Tibial nerve (tissue), 4 donors: ENCODE measurements around the gene DKK3. TPM values are rescaled to one million over a fixed set of nuclear protein-coding genes. Genes with fewer than 3 reads are reported as not detected.

Source experiments
- DNase-seq, 2 donors: peaks; one replicate each; pipeline ENCODE4 v3.0.0-alpha.2; 2019; ENCODE audit warnings: low spot score in 2 of 2
- H3K27ac ChIP-seq, 4 donors: fragments of 200-600 bp; sonication (generic) in 3 of 4; one replicate each; pipeline ENCODE4 v1.5.1; 2017 to 2019; ENCODE audit warnings: mild to moderate bottlenecking in 1 of 4
- H3K27me3 ChIP-seq, 2 donors: fragments of 200-600 bp; sonication (generic) in 1 of 2; one replicate each; pipeline versions ENCODE4 v1.5.1 to v1.6.0; 2017 to 2019
- H3K36me3 ChIP-seq, 3 donors: fragments of 200-600 bp; sonication (generic); one replicate each; pipeline ENCODE4 v1.5.1; 2018 to 2019
- H3K4me1 ChIP-seq, 4 donors: fragments of 200-600 bp; sonication (generic) in 3 of 4; one replicate each; pipeline ENCODE4 v1.5.1; 2017 to 2019
- H3K4me3 ChIP-seq, 4 donors: fragments of 200-600 bp; sonication (generic) in 3 of 4; one replicate each; pipeline ENCODE4 v1.5.1; 2017 to 2019; ENCODE audit warnings: mild to moderate bottlenecking in 1 of 4, moderate library complexity in 1 of 4
- H3K9me3 ChIP-seq, 4 donors: fragments of 200-600 bp; sonication (generic) in 3 of 4; one replicate each; pipeline ENCODE4 v1.5.1; 2017 to 2019
- CTCF ChIP-seq, 5 experiments: fragments of 200-600 bp in 3 of 5; fragments of 450-650 bp in 2 of 5; sonication (generic) in 3 of 5; IDR thresholded peaks; one replicate each; pipeline ENCODE4 v1.5.1; 2016 to 2019; ENCODE audit warnings: antibody characterized with exemption in 5 of 5, mild to moderate bottlenecking in 3 of 5, moderate library complexity in 2 of 5
- EP300 ChIP-seq, 2 donors: sonication (generic); formaldehyde crosslinking; IDR thresholded peaks; one replicate each; pipeline ENCODE4 v1.6.1; 2017; ENCODE audit warnings: antibody characterized with exemption in 2 of 2, mild to moderate bottlenecking in 1 of 2
- POLR2A ChIP-seq, 2 donors: fragments of 450-650 bp; IDR thresholded peaks; one replicate each; pipeline ENCODE4 v1.6.1; 2017; ENCODE audit warnings: antibody characterized with exemption in 2 of 2, mild to moderate bottlenecking in 2 of 2, moderate library complexity in 2 of 2
- WGBS, 2 donors: methylation state at CpG; one replicate each; pipeline ENCODE4 v1.1.5; 2018; 5-methylcytosine and 5-hydroxymethylcytosine counted together
- total RNA-seq, 4 donors: library from RNA; depleted of rRNA; stranded (reverse); fragments of >200 nt; gene quantifications; one replicate each; pipeline ENCODE4 v1.1.0, GENCODE V29; 2016

The DKK3 gene
- total RNA-seq, 4 donors from 2014 or later, result 192 to 446 (median 254) TPM

GRCh38 chr11:11987503-11988022 is 20.9 kb downstream of the DKK3 start:
- 90 to 100% methylated on average over 1 of the region's 1 CpG for WGBS, 2 donors
- Histone ChIP-seq H3K27ac (peak overlapping the region in 1 of 4 donors; percentile 24), H3K36me3 (peaks cover 0 to 37% (median 0%) of the 10 kb centered on the region in 3 donors), H3K27me3 (no peaks in the 10 kb centered on the region), H3K9me3 (no peaks in the 10 kb centered on the region), H3K4me3 (no peak overlapping the region), H3K4me1 (peaks cover 0 to 73% (median 15%) of the 10 kb centered on the region in 4 donors)
- TF ChIP-seq CTCF (IDR thresholded peaks at IDR 0.05) (peak in 3 of 5 experiments; percentile 17 to 40 (median 18)), POLR2A (IDR thresholded peaks at IDR 0.05) (no peak)
- DNase-seq, result no peak

GRCh38 chr11:11985954-11986949 is 22.2 kb downstream of the DKK3 start:
- H3K4me1 ChIP-seq, result peaks cover 0 to 78% (median 16%) of the 10 kb centered on the region in 4 donors
- H3K27me3 ChIP-seq, result no peaks in the 10 kb centered on the region
- no peak for DNase-seq
- no peaks in the 10 kb centered on the region for H3K9me3 ChIP-seq
- peaks cover 0 to 34% (median 0%) of the 10 kb centered on the region in 3 donors for H3K36me3 ChIP-seq
- H3K4me3 ChIP-seq, result no peak overlapping the region
- no peak for TF ChIP-seq POLR2A (IDR thresholded peaks at IDR 0.05)
- no peak for TF ChIP-seq EP300 (IDR thresholded peaks at IDR 0.05)
- no peak for TF ChIP-seq CTCF (IDR thresholded peaks at IDR 0.05)
- WGBS, 2 donors, result 62% methylated on average over 9 of the region's 9 CpGs
- H3K27ac ChIP-seq, result peak overlapping the region in 2 of 4 donors; percentile 57 to 86

- Histone ChIP-seq H3K4me1 (peaks cover 0 to 74% (median 17%) of the 10 kb centered on the region in 4 donors), H3K9me3 (no peaks in the 10 kb centered on the region), H3K27me3 (no peaks in the 10 kb centered on the region), H3K4me3 (no peak overlapping the region), H3K27ac (peak overlapping the region in 2 of 4 donors; percentile 57 to 86), H3K36me3 (peaks cover 0 to 23% (median 0%) of the 10 kb centered on the region in 3 donors)
- TF ChIP-seq EP300 (IDR thresholded peaks at IDR 0.05) (no peak), POLR2A (IDR thresholded peaks at IDR 0.05) (no peak), CTCF (IDR thresholded peaks at IDR 0.05) (no peak)
- 80 to 86% methylated on average over 5 to 7 of the region's 8 CpGs for WGBS, 2 donors
- DNase-seq, result no peak
Measured at GRCh38 chr11:11985016-11985715, 23.3 kb downstream of the DKK3 start.

- 35 to 36% methylated on average over 5 of the region's 5 CpGs for WGBS, 2 donors
- Histone ChIP-seq H3K27me3 (no peaks in the 10 kb centered on the region), H3K4me1 (peaks cover 0 to 74% (median 22%) of the 10 kb centered on the region in 4 donors), H3K9me3 (no peaks in the 10 kb centered on the region), H3K36me3 (peaks cover 0 to 18% (median 0%) of the 10 kb centered on the region in 3 donors), H3K4me3 (no peak overlapping the region), H3K27ac (peak overlapping the region in 3 of 4 donors; percentile 35 to 86 (median 57))
- TF ChIP-seq EP300 (IDR thresholded peaks at IDR 0.05), result no peak
- TF ChIP-seq POLR2A (IDR thresholded peaks at IDR 0.05), result no peak
- no peak for TF ChIP-seq CTCF (IDR thresholded peaks at IDR 0.05)
- no peak for DNase-seq
Measured at GRCh38 chr11:11984563-11984962, 23.9 kb downstream of the DKK3 start.
